GM23248 (cell line): ENCODE results near the gene RPS6KA5.

Experiments
- EZH2 ChIP-seq: fragments of 200-600 bp; sonication (generic); IDR thresholded peaks from 2 replicates; pipeline ENCODE4 v1.6.1; 2018; ENCODE audit warnings: antibody characterized with exemption, mild to moderate bottlenecking; ENCODE audit not compliant: insufficient read depth, poor library complexity, severe bottlenecking
- EZH2phosphoT487 ChIP-seq: fragments of 200-600 bp; sonication (generic); IDR thresholded peaks from 2 replicates; pipeline ENCODE4 v1.6.1; 2018; ENCODE audit warnings: antibody characterized with exemption, moderate library complexity, mild to moderate bottlenecking, low read depth; ENCODE audit not compliant: insufficient read depth

- TF ChIP-seq EZH2phosphoT487 (no peak), EZH2 (no peak)
Observed at GRCh38 chr14:91090743-91091142, 30.3 kb upstream of the RPS6KA5 start.
